ENCODE results near the gene TAGLN3. TPM values are rescaled to one million over a fixed set of nuclear protein-coding genes. Genes with fewer than 3 reads are reported as not detected.
A peak's percentile ranks its signal among the peaks of the same experiment; 100 is the strongest.
"Not testable (repeated sequence)": the region's sequence is repeated elsewhere in the genome, so short reads cannot be mapped to it uniquely, and the experiment has no call there.

The TAGLN3 gene
- total RNA-seq, 1 donor from 2014 or later, result not detected

DNA sequence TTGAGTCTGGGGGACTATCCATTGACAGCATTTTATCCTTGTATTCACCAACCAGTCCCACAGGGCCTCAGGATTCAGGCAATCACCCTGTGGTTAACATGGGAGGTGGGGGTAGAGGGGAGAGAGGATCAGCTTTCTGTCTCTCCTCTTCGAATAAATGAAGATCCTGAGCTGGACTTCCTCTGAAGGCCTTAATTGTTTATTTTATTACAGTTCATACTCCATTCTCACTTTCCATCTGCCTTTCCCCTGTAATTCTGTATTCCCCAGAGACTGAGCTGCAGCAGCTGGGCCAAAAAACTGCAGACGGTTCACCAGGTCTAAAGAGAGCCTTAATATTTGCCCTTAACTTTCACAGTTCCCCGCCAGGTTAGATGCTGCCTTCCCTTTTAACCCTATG, 11.9 kb downstream of the TAGLN3 start:
- DNase-seq (ENCODE audit: low spot score), result no peak

DNA sequence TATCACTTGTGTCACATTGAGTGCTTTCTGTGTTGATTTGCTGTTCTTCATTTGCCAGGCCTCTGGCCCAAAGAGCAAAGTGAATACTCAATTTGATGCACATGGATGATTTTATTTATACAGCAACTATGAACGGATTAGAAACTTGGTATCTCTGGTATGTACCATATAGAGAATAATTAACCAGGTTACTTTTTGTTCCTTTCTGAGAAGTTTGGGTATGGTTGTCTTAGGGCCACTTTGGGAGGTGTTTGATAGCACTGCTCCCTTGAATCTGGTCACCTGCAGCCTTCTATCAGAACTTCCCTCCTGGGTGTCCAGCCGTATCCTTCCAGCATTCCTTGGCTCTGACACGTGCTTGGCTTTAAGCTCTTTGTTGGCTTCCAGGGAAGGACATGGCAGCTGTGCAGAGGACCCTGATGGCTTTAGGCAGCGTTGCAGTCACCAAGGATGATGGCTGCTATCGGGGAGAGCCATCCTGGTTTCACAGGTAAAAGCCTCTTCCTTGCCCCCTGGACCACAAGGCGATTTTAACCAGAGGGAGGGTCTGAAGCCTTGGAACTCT, 12.7 kb downstream of the TAGLN3 start:
- DNase-seq (ENCODE audit: low spot score), result no peak

DNA sequence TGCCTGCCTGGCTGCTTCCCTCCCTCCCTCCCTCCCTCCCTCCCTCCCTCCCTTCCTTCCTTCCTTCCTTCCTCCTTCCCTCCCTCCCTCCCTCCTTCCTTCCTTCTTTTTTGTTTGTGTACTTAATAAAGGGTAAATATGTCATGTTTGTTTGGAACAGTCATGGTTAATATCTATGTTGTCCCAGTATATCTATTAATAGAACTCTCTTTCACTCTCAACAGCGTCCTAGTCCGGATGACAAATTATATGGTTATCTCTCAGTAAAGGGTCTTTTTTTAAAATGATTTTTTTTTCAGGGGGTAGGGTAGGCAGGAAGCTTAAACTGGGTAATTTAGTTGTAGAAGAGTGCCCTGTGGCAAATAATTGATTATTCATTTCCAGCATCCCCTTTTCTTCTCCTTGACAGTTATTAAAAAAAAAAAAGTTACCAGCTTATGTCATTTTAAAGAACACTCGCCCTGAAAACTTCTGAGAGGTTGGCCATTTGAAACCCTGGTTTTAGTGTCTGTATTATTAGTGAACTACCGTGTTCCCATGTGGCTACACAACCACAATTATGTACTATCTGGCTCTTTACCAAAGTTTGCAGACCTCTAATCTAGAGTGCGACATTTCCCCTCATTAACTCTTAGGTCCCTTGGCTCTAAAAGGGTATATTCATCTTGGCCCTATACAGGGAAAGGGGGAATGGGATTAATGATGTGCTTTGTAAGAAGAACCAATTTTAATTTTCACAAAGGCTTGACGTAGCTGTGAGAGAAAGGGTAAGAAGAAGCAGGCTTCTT, 13.7 kb downstream of the TAGLN3 start:
- DNase-seq (ENCODE audit: low spot score), result no peak

DNA sequence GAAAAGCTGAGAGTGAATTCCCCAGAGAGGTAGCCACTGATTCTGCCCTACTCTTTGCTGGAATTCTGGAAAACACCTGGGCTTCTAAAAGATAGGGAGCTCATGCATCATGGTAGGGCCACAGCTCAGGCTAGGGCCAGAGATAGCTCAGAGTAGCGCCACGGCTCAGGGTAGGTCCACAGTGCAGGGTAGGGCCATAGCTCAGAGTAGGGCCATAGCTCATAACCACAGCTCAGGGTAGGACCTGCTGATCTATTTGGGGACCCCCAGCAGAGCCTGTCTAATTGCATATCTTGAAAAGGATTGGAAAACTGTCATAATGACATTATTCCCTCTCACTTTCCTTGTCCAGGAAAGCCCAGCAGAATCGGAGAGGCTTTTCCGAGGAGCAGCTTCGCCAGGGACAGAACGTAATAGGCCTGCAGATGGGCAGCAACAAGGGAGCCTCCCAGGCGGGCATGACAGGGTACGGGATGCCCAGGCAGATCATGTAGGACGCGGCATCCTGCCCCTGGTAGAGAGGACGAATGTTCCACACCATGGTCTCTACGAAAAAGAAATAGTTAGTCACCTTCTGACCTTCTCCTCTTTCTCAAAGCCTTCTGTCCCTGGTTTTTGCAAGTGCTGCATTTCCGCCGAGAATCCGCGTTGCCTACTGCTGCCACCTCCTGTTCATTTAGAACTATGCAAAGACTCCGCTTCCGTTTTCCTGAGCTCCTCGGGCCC, 14.5 kb downstream of the TAGLN3 start:
- DNase-seq (ENCODE audit: low spot score), result peak; percentile 82

DNA sequence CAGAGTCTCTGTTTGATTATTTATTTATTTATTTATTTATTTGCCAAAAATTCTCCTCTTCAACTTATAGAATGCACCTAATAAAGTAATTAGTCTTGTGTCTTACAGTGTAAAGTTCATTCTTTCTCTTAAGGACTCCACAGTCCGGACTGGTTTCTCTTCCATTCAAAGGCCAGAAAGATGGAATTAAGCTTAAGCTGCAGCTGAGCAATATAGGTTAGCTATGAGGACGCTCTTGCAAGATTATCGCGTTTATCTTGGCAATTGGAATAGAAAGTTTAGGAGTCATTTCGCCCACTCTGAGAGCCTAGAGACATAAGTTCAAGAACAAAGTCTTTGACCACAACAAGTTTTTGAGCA, 15.0 kb downstream of the TAGLN3 start:
- no peak for DNase-seq (ENCODE audit: low spot score)

DNA sequence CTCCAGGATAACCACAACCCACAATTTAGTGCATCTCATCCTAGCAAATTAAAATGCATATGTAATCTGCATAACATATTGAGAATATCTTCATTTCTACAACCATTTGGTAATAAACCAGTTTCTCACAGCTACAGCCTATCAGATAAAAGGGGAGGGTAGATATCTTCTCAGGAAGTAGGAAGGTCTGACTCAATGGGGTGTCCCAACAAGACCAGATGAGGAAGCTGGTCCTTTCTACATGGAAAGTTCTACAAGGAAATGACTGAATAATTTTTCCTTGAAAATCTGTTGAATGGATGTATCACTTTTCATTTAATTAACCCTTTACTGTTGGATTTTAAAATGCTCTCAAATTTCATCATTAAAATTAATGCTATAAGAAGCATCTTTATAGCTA, 18.4 kb downstream of the TAGLN3 start:
- DNase-seq (ENCODE audit: low spot score), result no peak

DNA sequence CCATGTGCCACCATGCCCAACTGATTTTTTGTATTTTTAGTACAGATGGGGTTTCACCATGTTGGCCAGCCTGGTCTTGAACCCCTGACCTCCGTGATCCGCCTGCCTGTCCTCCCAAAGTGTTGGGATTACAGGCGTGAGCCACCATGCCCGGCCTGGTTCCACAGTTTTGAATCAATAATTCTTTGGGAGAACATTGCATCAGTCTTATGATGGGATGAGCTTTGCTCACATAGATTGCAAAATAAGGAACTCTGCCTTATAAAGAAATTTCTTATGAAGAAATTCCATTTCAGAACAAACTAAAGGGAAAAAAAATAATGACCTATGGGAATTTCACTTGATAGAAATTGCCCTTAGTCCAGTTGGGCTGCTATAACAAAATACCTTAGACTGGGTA, 20.0 kb downstream of the TAGLN3 start:
- DNase-seq (ENCODE audit: low spot score), result no peak

DNA sequence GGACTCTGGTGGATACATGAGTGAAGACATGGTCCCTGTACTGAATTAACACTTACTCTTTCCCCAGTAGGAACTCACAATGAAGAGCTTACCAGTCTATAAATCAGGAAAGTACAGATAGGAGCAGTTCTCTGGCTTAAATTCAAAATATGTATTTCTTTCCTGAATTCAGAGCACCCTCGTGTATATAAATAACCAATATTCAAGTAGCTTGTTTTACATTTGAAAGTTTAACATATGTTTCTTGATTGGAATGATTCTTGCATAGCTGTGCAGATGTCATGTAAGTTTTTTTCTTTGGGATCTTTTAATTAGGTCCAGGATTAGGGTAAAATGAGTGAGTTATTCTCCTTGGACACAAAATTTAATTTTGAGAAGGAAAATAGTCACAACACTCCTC, 21.0 kb downstream of the TAGLN3 start:
- DNase-seq (ENCODE audit: low spot score), result no peak

DNA sequence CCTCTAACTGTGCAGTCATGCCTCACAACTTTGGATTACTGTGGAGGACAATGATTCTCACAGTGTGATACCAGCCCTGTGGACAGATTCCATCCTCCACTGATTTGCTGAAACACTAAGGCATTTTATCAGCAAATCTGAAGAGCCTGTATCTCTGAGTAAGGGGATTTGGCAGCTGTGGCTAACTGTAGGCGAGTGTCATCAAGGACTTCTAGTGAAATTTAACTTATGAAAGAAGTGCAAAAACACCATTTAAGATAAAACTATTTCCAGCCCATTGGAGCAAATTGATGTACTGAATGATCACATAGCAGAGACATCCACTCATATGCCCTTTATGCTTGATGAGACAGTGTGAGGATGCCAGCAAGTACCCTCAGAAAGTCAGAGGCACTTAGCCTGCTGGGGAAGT, 22.0 kb downstream of the TAGLN3 start:
- DNase-seq (ENCODE audit: low spot score), result no peak

DNA sequence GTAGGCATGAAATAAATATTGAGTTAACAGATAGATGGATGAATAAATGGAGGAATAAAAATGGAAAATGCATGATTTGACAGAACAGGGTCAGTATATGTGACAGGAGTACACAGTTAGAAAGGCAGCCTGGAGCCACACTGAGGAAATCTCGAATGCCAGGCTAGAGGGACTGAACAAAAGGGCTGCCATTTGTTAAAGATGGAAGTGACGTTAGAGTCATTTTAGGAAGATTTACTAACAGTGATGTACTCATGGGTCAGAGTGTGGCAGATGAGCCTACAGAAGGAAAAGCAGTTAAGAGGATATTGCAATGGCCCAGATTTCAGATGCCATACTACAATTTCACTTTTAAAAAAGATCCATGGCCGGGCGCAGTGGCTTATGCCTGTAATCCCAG, 28.4 kb downstream of the TAGLN3 start:
- DNase-seq (ENCODE audit: low spot score), result no peak

DNA sequence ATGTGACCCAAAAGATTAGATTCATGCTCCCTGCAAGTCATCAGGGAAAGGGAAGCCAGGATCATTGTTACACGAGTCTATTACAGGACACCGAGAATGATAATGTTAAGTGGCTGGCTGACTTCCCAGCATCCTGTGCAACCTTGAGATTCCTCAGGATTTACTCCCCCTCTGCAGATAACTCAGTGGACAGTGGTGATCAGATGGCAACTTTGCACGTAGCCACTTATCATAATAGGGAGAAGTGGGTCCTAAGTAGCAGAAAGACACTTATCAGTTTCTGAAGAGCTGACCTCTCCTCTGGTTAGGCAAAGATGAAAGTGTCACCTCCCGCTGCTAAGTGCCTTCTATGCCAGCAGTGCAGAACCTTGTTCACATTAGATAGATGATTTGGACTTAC, 29.1 kb downstream of the TAGLN3 start:
- no peak for DNase-seq (ENCODE audit: low spot score)

DNA sequence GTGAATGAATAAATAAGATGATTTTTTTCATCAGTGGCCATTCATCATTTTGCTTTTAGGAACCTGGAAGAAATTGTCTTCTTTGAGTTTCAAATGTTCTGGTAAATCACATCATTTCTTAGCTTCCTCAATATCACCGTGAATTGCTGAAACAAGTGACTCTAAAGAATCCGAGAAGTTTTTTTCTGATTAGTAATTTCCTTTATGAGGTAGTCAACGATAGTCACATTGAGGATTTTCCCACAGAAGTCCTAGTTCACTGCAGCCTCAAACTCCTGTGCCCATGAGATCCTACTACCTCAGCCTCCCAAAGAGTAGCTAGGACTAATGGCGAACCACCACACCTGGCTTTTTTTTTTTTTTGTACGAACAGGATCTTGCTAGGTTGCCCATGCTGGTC, 32.2 kb downstream of the TAGLN3 start:
- DNase-seq (ENCODE audit: low spot score), result no peak

DNA sequence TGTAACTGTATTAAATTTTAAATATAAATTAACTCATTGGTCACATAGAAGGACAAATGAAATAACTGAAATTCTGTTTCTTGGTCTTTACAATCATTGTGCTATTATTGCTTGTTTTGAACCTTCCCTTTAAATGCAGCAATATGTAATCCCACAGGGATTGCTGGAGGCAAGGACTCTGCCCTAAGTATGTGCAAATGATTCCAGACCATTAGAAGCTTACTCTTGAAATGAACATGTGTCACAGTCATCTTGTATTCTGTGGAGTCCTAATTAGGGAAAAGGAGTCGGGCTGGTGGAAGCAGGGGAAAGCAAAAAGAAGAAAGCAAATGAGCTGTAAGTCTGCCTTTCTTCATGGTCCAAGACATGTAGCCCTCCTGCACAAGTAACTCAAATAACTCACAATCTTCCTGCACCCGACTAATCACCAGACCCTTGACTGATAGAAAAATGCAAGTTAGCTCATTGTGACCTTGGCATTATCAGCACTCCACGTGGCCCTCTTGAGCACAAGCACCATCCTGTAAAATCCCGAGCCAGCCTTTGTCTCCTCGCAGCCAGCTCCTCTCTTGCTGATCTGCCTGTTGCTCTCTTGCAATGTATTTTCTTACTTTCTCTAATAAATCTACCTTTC, 33.5 kb downstream of the TAGLN3 start:
- no peak for DNase-seq (ENCODE audit: low spot score)

DNA sequence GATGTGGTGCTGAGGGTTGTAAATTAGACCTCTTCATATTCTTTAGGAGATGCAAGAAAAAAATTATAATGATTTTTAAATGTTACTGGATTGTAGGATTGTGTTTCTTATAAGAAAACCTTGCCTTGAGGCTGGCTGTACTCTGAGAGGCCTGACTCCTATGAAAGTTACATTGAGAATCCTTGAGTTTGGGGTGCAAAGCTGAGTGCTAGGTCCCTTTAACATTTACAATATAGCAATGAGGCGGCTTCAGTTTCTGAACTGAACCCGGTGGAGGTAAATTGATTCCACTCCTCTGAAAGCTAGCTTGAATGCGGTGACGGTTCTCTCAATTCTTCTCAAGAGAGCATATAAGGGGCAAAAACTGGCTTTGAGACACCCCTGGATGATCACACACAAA, 35.7 kb downstream of the TAGLN3 start, which contains the start of gene TMPRSS7:
TMPRSS7 (plus strand) TSS at position 301 of the 400 bp plus-strand sequence. CDS start 110 bp downstream, outside the sequence.
- no peak for DNase-seq (ENCODE audit: low spot score)

DNA sequence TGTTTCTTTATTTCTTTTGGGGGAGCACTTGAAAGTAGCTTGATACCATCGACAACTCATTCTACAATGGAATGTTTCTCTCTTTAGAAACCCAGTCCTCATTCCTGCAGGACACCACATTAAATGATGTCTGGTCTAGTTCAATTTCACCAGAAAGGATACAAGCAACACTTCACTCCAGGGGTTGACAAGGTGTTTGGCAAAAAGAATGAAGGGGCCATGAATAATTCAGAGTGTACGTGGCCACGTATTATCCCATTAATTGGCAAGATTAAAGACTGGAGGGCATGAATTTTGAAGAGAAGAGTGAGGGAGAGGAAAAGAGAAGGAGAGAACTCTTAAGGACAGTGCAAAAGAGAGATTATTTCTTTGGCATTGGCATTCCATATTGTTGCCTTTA, 36.5 kb downstream of the TAGLN3 start:
- DNase-seq (ENCODE audit: low spot score), result no peak

DNA sequence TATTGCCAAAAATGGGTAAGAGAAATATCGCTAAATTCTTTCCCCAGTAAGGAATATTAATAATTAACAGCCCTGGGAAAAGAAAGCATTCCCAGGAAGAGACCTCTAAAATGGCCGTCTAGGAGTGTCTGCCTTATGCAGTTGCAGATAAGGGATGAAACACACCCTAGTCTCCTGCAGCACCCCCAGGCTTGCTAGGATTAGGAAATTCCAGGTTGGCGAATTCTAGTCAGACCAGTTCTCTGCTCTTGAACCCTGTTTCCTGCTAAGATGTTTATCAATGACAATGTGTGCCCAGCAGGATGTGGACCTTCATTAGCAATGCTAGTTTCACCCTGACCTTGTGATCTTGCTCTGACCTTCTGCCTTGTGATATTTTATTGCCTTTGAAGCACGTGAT, 38.5 kb downstream of the TAGLN3 start:
- not testable (repeated sequence) for DNase-seq (ENCODE audit: low spot score)

DNA sequence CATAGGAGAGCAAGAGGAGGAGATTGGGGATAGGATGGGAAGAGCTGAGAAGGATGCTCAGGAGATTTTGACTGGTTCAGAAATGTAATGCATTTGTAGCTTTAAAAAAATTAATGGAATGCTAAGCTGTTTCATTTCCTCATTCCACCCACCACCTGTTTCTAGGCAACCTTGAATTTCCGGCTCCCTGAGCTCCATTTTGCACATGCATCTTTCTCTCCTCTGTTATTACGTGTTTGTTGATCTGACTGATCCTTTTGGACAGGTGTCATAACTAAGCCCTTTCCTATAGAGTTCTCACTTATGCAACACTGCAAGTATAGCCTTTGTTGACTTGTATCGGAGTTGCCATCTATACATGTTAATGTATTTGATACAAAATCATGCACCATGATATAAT, 40.1 kb downstream of the TAGLN3 start:
- DNase-seq (ENCODE audit: low spot score), result no peak

DNA sequence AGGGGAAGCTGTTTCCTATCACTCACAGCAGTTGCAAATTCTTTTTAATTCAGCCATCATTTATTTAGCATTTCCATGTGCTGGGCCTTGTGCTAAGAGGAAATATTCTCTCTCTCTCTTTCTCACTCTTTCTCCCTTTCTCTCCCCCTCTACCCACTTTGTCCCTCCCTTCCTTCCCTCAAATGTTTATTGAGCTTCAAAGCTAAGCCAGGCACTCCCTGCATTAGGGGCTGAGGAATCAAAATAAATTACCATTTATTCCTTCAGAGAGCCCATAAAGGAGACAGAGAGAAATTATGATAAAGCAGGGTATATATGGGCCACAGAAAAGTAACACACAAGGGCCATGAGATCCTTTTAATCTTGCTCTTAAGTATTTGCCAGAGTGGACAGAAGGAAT, 42.6 kb downstream of the TAGLN3 start:
- no peak for DNase-seq (ENCODE audit: low spot score)

DNA sequence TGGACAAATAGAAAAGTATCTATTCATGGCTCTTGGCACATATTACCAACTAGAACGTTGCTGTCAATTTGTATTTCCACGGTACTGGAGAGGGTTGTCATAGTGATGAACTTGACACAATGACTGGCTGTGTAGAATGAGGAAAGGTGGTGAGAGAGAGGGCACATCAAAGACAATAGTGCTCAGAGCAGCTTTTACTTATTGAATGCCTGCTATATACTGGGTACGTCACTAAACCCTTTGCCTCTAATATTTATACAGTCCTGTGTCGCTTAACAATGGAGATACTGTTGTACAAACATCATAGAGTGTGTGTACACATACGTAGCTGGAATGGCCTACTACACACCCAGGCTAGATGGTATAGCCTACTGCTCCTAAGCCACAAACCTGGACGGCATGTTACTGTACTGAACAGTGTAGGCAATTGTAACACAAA, 44.1 kb downstream of the TAGLN3 start:
- no peak for DNase-seq (ENCODE audit: low spot score)

DNA sequence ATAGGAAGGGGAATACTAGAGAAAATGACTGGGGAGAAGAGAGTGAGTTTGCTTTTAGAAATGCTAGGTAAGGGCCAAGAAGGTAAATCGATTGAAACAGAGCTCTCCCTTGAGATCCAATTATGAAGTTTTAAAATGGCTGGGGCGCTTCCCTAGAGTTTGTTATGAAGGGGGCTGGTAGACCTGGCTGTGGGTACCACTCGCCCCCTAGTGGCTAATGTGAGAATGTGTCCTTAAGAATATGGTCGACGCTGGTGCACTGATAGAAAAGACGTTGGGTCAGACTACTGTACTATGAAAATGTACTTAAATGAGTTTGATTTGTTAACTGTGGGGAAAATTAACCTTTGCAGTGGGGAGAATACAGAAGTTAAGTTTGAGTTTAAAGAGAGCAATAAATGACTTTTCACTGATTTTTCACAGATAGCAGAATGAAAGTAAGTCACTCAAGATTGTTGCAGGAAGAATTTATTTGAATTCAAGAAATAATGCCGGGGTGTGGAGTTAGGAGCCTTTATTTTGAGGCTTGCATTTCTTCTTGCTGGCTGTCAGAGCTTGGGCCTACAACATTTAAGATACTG, 45.0 kb downstream of the TAGLN3 start:
- DNase-seq (ENCODE audit: low spot score), result peak; percentile 77

DNA sequence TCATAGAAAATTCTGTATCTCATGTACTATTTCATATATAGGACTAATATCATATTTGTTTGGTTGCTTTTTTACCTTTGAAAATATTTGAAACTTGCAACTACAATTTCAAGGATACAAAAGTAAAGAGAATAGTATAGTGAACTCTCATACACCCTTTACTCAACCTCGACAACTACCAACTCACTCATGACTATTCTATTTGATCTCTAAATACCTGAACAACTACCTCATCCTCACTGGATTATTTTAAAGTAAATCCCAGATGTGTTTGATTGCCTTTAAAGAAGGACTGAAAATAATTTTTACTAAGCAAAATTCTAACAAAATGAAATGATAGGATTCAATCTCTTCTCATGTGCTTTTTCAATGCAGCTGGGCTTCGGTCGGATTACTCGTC, 47.9 kb downstream of the TAGLN3 start:
- DNase-seq (ENCODE audit: low spot score), result no peak

DNA sequence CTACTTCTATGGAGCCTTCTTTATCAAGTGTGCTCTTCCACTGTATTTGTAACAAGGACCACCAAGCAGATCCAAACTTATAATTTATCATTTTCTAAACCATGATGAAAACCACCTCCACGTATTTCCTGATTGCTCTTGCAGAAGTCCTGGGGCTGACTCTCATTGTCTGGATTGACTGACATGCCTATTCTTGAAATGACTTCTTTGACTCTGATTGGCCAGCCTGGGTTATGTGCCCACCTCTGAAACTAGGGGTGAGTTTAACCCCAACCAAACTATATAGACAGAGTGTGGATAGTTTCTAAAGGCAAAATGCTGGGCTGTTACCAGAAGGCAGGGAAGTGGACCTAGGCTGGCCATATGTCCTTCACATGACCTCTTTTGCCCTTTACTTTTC, 48.5 kb downstream of the TAGLN3 start:
- no peak for DNase-seq (ENCODE audit: low spot score)
